Measurements from ENCODE around the gene IGFBP6.

DNA sequence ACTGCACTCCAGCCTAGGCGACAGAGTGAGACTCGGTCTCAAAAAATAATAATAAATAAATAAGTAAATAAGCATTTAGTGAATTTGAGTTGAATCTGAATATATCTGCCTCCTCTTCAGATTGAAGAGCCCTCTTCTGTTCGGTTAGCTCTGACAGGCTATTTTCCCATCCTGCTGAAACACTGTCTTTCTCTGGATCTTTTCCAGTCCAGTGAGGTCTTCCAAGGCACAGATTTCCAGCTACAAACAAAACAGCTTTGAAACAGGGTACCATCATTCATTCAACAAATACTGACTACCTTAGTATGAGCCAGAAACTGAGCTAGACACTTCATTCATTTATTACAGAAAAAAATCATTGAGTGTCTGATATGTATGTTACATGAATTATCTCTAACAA is 11.1 kb upstream of the IGFBP6 start:
- TF ChIP-seq, protein P1, sequence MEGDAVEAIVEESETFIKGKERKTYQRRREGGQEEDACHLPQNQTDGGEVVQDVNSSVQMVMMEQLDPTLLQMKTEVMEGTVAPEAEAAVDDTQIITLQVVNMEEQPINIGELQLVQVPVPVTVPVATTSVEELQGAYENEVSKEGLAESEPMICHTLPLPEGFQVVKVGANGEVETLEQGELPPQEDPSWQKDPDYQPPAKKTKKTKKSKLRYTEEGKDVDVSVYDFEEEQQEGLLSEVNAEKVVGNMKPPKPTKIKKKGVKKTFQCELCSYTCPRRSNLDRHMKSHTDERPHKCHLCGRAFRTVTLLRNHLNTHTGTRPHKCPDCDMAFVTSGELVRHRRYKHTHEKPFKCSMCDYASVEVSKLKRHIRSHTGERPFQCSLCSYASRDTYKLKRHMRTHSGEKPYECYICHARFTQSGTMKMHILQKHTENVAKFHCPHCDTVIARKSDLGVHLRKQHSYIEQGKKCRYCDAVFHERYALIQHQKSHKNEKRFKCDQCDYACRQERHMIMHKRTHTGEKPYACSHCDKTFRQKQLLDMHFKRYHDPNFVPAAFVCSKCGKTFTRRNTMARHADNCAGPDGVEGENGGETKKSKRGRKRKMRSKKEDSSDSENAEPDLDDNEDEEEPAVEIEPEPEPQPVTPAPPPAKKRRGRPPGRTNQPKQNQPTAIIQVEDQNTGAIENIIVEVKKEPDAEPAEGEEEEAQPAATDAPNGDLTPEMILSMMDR (IDR thresholded peaks at IDR 0.05): no peak
- TF ChIP-seq ZFX (IDR thresholded peaks at IDR 0.05; ENCODE audit: borderline replicate concordance): no peak

Measured in 22Rv1 (cell line).